ENCODE results near the gene ASCL5.

ASCL5 gene

GRCh38 chr1:201126832-201127754 is at the start of gene ASCL5:
Gene ASCL5 (minus strand): TSS chr1:201127184. CDS start chr1:201115372, 11,812 bp downstream.
- H3K9me2 ChIP-seq (replicated peaks; ENCODE audit: control insufficient read depth, low read length): no peaks in the 10 kb centered on the region
- H3F3A ChIP-seq (ENCODE audit: control insufficient read depth, insufficient read depth): no peaks in the 10 kb centered on the region
- H3K27ac ChIP-seq (ENCODE audit: low read depth, low read length): no peak within 1 kb of the TSS
- H3K4me1 ChIP-seq (ENCODE audit: control insufficient read depth, low read length): no peaks in the 10 kb centered on the region
- no peaks in the 10 kb centered on the region for H3K36me3 ChIP-seq (ENCODE audit: control insufficient read depth, low read length)
- no peak within 1 kb of the TSS for H3K4me3 ChIP-seq (ENCODE audit: low read length)
- H3K9me3 ChIP-seq (ENCODE audit: control insufficient read depth, insufficient read depth, low read length): no peaks in the 10 kb centered on the region
- TF ChIP-seq EZH2phosphoT487 (IDR thresholded peaks at IDR 0.05; ENCODE audit: borderline replicate concordance, low read length) (no peak), CTCF (IDR thresholded peaks at IDR 0.05; ENCODE audit: low read depth, low read length, poor library complexity, severe bottlenecking) (no peak)
- no peak within 1 kb of the TSS for H3K4me2 ChIP-seq (ENCODE audit: low read length)
- peaks cover 24% of the 10 kb centered on the region; the same call in 1 of the 2 replicates for H3K27me3 ChIP-seq (ENCODE audit: control insufficient read depth, low read length)
- no peaks in the 10 kb centered on the region for H3K79me2 ChIP-seq (ENCODE audit: control insufficient read depth, low read length)
- no peaks in the 10 kb centered on the region for H4K20me1 ChIP-seq (ENCODE audit: control insufficient read depth, insufficient read depth, low read depth, low read length)

GRCh38 chr1:201175820-201176500 is 49.0 kb upstream of the ASCL5 start:
- Histone ChIP-seq H3F3A (ENCODE audit: control insufficient read depth, insufficient read depth) (no peaks in the 10 kb centered on the region), H3K4me1 (ENCODE audit: control insufficient read depth, low read length) (peaks cover 9% of the 10 kb centered on the region), H3K27me3 (ENCODE audit: control insufficient read depth, low read length) (peaks cover 23% of the 10 kb centered on the region), H3K36me3 (ENCODE audit: control insufficient read depth, low read length) (no peaks in the 10 kb centered on the region), H3K4me3 (ENCODE audit: low read length) (no peak overlapping the region), H3K79me2 (ENCODE audit: control insufficient read depth, low read length) (no peaks in the 10 kb centered on the region), H4K20me1 (ENCODE audit: control insufficient read depth, insufficient read depth, low read depth, low read length) (no peaks in the 10 kb centered on the region), H3K9me2 (replicated peaks; ENCODE audit: control insufficient read depth, low read length) (no peaks in the 10 kb centered on the region), H3K9me3 (ENCODE audit: control insufficient read depth, insufficient read depth, low read length) (no peaks in the 10 kb centered on the region), H3K4me2 (ENCODE audit: low read length) (no peak overlapping the region), H3K27ac (ENCODE audit: low read depth, low read length) (no peak overlapping the region)
- TF ChIP-seq EZH2phosphoT487 (IDR thresholded peaks at IDR 0.05; ENCODE audit: borderline replicate concordance, low read length) (no peak), CTCF (IDR thresholded peaks at IDR 0.05; ENCODE audit: low read depth, low read length, poor library complexity, severe bottlenecking) (no peak)

- Histone ChIP-seq H3K4me1 (ENCODE audit: control insufficient read depth, low read length) (peaks cover 10% of the 10 kb centered on the region; the same call in 1 of the 2 replicates), H3K4me2 (ENCODE audit: low read length) (no peak overlapping the region)
- TF ChIP-seq EZH2phosphoT487 (IDR thresholded peaks at IDR 0.05; ENCODE audit: borderline replicate concordance, low read length) (no peak), CTCF (IDR thresholded peaks at IDR 0.05; ENCODE audit: low read depth, low read length, poor library complexity, severe bottlenecking) (no peak)
Measured at GRCh38 chr1:201173736-201174135, 46.8 kb upstream of the ASCL5 start.

More at GRCh38 chr1:201173736-201174135, 46.8 kb upstream of the ASCL5 start:
- H3K9me3 ChIP-seq (ENCODE audit: control insufficient read depth, insufficient read depth, low read length): no peaks in the 10 kb centered on the region
- peaks cover 38% of the 10 kb centered on the region for H3K27me3 ChIP-seq (ENCODE audit: control insufficient read depth, low read length)
- H3F3A ChIP-seq (ENCODE audit: control insufficient read depth, insufficient read depth): no peaks in the 10 kb centered on the region
- H3K27ac ChIP-seq (ENCODE audit: low read depth, low read length): no peak overlapping the region
- H4K20me1 ChIP-seq (ENCODE audit: control insufficient read depth, insufficient read depth, low read depth, low read length): no peaks in the 10 kb centered on the region
- H3K79me2 ChIP-seq (ENCODE audit: control insufficient read depth, low read length): no peaks in the 10 kb centered on the region
- H3K4me3 ChIP-seq (ENCODE audit: low read length): no peak overlapping the region
- H3K9me2 ChIP-seq (replicated peaks; ENCODE audit: control insufficient read depth, low read length): no peaks in the 10 kb centered on the region
- H3K36me3 ChIP-seq (ENCODE audit: control insufficient read depth, low read length): no peaks in the 10 kb centered on the region
